Inflammatory macrophage treated with lipopolysaccharide for 1 hour (primary cell): ENCODE measurements around the gene F8A3.
A peak's percentile ranks its signal among the peaks of the same experiment; 100 is the strongest.
"Not testable (repeated sequence)": the region's sequence is repeated elsewhere in the genome, so short reads cannot be mapped to it uniquely, and the experiment has no call there.

Experiments used
- DNase-seq, 2 donors: peaks; one replicate each; pipeline ENCODE4 v3.0.0-alpha.2; 2020 to 2022

F8A3 gene

GRCh38 chrX:155458471-155458870 is at the start of gene F8A3:
Gene F8A3, minus strand, starts transcription at chrX:155458620. Its CDS starts 20 bp downstream, at chrX:155458600.
- not testable (repeated sequence) for DNase-seq

GRCh38 chrX:155505296-155505695 is 46.9 kb upstream of the F8A3 start:
- no peak for DNase-seq

GRCh38 chrX:155495134-155495533 is 36.7 kb upstream of the F8A3 start:
- not testable (repeated sequence) for DNase-seq

GRCh38 chrX:155491421-155491820 is 33.0 kb upstream of the F8A3 start:
- DNase-seq = not testable (repeated sequence)

GRCh38 chrX:155477136-155477535 is 18.7 kb upstream of the F8A3 start:
- not testable (repeated sequence) for DNase-seq

GRCh38 chrX:155466269-155466938 is 8.0 kb upstream of the F8A3 start:
- DNase-seq = not testable (repeated sequence)

- not testable (repeated sequence) for DNase-seq
Measured at GRCh38 chrX:155460501-155460900, 2.1 kb upstream of the F8A3 start.

GRCh38 chrX:155457761-155458447 is 516 bp downstream of the F8A3 start:
- DNase-seq = not testable (repeated sequence)

GRCh38 chrX:155441097-155441496 is 17.3 kb downstream of the F8A3 start:
- DNase-seq = no peak

GRCh38 chrX:155435744-155436112 is 22.7 kb downstream of the F8A3 start:
- DNase-seq = no peak

- peak; percentile 51 to 65 for DNase-seq
Measured at GRCh38 chrX:155434906-155435743, 23.3 kb downstream of the F8A3 start.

- DNase-seq = no peak
Measured at GRCh38 chrX:155417769-155418168, 40.7 kb downstream of the F8A3 start.
